Smooth muscle cell (in vitro differentiated cells): Measurements from ENCODE around the gene TNFRSF1B. TPM values are rescaled to one million over a fixed set of nuclear protein-coding genes. Genes with fewer than 3 reads are reported as not detected.

Source experiments
- DNase-seq: peaks from one replicate; lab custom pipeline; 2025; ENCODE audit not compliant: unreplicated experiment; lab: John Stamatoyannopoulos, UW
- H2AFZ ChIP-seq: fragments of 200-600 bp; sonication (generic); 2 replicates; pipeline ENCODE4 v1.6.0; 2016; ENCODE audit warnings: antibody characterized with exemption, low read depth, mild to moderate bottlenecking
- H3F3A ChIP-seq: fragments of 200-600 bp; sonication (generic); 2 replicates; pipeline ENCODE4 v1.6.0; 2017; ENCODE audit warnings: antibody characterized with exemption, low read depth
- H3K27ac ChIP-seq: fragments of 200-600 bp; sonication (generic); 2 replicates; pipeline ENCODE4 v1.5.1; 2016; ENCODE audit warnings: low read depth, mild to moderate bottlenecking
- H3K27me3 ChIP-seq: fragments of 200-600 bp; sonication (generic); 2 replicates; pipeline ENCODE4 v1.6.1; 2016; ENCODE audit warnings: low read depth, mild to moderate bottlenecking
- H3K36me3 ChIP-seq: fragments of 200-600 bp; sonication (generic); 2 replicates; pipeline ENCODE4 v1.5.1; 2016; ENCODE audit warnings: low read depth
- H3K4me1 ChIP-seq: fragments of 200-600 bp; sonication (generic); 2 replicates; pipeline ENCODE4 v1.5.1; 2016; ENCODE audit warnings: low read depth
- H3K4me2 ChIP-seq: fragments of 200-600 bp; sonication (generic); 2 replicates; pipeline ENCODE4 v1.6.0; 2016; ENCODE audit warnings: mild to moderate bottlenecking
- H3K4me3 ChIP-seq: fragments of 200-600 bp; sonication (generic); 2 replicates; pipeline ENCODE4 v1.5.1; 2016; ENCODE audit warnings: mild to moderate bottlenecking
- H3K79me2 ChIP-seq: fragments of 200-600 bp; sonication (generic); 2 replicates; pipeline ENCODE4 v1.6.0; 2016; ENCODE audit warnings: low read depth, mild to moderate bottlenecking
- H3K9ac ChIP-seq: fragments of 200-600 bp; sonication (generic); 2 replicates; pipeline ENCODE4 v1.6.0; 2016; ENCODE audit warnings: low read depth
- H3K9me3 ChIP-seq: fragments of 200-600 bp; sonication (generic); replicated peaks from 2 replicates; pipeline ENCODE4 v1.5.1; 2016; ENCODE audit warnings: low read depth
- H4K20me1 ChIP-seq: fragments of 200-600 bp; sonication (generic); 2 replicates; pipeline ENCODE4 v1.6.0; 2016; ENCODE audit warnings: low read depth
- WGBS: methylation state at CpG from one replicate; pipeline ENCODE4 v1.1.7; 2016; ENCODE audit warnings: low lambda C conversion rate; 5-methylcytosine and 5-hydroxymethylcytosine counted together
- polyA plus RNA-seq: library from polyadenylated mRNA; unstranded; fragments of >200 nt; fragmentation: Nextera tagmentation; extraction: Ambion mirVana; gene quantifications from 2 replicates; pipeline ENCODE4 v1.2.1, GENCODE V29; 2016
- total RNA-seq: library from RNA; depleted of rRNA; stranded (reverse); fragments of >200 nt; gene quantifications from 2 replicates; pipeline ENCODE4 v1.2.3, GENCODE V29; 2014
- TF ChIP-seq, protein P1 (sequence below): fragments of 200-600 bp; sonication (generic); IDR thresholded peaks from 2 replicates; pipeline ENCODE4 v1.5.1; 2017; ENCODE audit warnings: borderline replicate concordance, mild to moderate bottlenecking, antibody characterized with exemption; ENCODE audit not compliant: insufficient read depth, poor library complexity, severe bottlenecking

TNFRSF1B gene
- total RNA-seq (6.9 and 9.0 TPM in 2 replicates), polyA plus RNA-seq (14.8 and 20.3 TPM in 2 replicates)

DNA sequence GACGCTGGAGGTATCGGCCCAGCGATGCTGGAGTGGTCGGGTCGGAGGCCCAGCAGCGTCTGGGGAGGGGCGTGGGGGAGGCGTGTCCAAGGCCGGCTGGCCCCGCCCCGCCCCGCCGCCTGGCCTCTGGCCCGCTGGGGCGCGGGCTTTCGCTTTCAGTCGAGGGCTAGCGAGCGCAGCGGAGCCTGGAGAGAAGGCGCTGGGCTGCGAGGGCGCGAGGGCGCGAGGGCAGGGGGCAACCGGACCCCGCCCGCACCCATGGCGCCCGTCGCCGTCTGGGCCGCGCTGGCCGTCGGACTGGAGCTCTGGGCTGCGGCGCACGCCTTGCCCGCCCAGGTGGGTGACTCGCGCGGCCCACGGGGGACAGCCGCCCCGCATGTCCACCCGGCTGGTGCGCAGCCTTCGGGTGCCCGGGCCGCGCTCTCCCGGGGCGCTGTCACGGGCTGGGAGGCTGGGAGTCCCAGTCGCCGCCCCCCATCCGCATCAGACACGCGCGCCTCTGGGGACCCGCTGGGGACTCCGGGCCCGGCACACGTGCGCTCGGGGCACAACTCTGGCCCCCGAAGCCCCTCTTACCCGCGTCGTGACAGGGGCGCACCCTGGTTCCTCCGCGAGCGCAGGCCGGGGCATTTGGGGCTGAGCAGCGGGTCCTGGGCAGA is at the start of gene TNFRSF1B:
Gene TNFRSF1B, plus strand, starts transcription at position 158 of the 659 bp plus-strand sequence. Its CDS starts 101 bp downstream, at position 259.
- 19% methylated on average over 45 of the region's 79 CpGs for WGBS
- peak within 1 kb of the TSS; percentile 64 for H3K4me3 ChIP-seq
- H3K27me3 ChIP-seq = no peaks in the 10 kb centered on the region
- H3F3A ChIP-seq = no peaks in the 10 kb centered on the region
- DNase-seq = no peak
- H3K4me2 ChIP-seq = peak within 1 kb of the TSS; percentile 89
- H3K27ac ChIP-seq = no peak within 1 kb of the TSS
- no peaks in the 10 kb centered on the region for H3K36me3 ChIP-seq
- TF ChIP-seq, protein P1, sequence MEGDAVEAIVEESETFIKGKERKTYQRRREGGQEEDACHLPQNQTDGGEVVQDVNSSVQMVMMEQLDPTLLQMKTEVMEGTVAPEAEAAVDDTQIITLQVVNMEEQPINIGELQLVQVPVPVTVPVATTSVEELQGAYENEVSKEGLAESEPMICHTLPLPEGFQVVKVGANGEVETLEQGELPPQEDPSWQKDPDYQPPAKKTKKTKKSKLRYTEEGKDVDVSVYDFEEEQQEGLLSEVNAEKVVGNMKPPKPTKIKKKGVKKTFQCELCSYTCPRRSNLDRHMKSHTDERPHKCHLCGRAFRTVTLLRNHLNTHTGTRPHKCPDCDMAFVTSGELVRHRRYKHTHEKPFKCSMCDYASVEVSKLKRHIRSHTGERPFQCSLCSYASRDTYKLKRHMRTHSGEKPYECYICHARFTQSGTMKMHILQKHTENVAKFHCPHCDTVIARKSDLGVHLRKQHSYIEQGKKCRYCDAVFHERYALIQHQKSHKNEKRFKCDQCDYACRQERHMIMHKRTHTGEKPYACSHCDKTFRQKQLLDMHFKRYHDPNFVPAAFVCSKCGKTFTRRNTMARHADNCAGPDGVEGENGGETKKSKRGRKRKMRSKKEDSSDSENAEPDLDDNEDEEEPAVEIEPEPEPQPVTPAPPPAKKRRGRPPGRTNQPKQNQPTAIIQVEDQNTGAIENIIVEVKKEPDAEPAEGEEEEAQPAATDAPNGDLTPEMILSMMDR = no peak
- H3K9me3 ChIP-seq = no peaks in the 10 kb centered on the region
- no peak within 1 kb of the TSS for H2AFZ ChIP-seq
- H3K4me1 ChIP-seq = peaks cover 9% of the 10 kb centered on the region
- H3K9ac ChIP-seq = peak within 1 kb of the TSS; percentile 17
- peaks cover 1% of the 10 kb centered on the region for H3K79me2 ChIP-seq
- no peaks in the 10 kb centered on the region for H4K20me1 ChIP-seq

GRCh38 chr1:12121212-12122003 is 45.4 kb upstream of the TNFRSF1B start:
- H3K4me1 ChIP-seq = no peaks in the 10 kb centered on the region
- TF ChIP-seq, protein P1 = no peak
- H3K36me3 ChIP-seq = no peaks in the 10 kb centered on the region
- H3K4me3 ChIP-seq = no peak overlapping the region
- no peaks in the 10 kb centered on the region for H3K27me3 ChIP-seq
- H4K20me1 ChIP-seq = no peaks in the 10 kb centered on the region
- H3F3A ChIP-seq = no peaks in the 10 kb centered on the region
- no peak overlapping the region for H3K9ac ChIP-seq
- no peak overlapping the region for H3K4me2 ChIP-seq
- H3K79me2 ChIP-seq = no peaks in the 10 kb centered on the region
- H2AFZ ChIP-seq = no peak overlapping the region
- 91% methylated on average over 12 of the region's 12 CpGs for WGBS
- no peaks in the 10 kb centered on the region for H3K9me3 ChIP-seq
- no peak for DNase-seq
- H3K27ac ChIP-seq = no peak overlapping the region

- Histone ChIP-seq H3K27me3 (no peaks in the 10 kb centered on the region), H3F3A (no peaks in the 10 kb centered on the region), H3K4me2 (no peak overlapping the region), H3K4me3 (no peak overlapping the region), H2AFZ (no peak overlapping the region), H3K9me3 (no peaks in the 10 kb centered on the region), H3K9ac (no peak overlapping the region), H3K79me2 (no peaks in the 10 kb centered on the region), H3K27ac (no peak overlapping the region), H3K36me3 (no peaks in the 10 kb centered on the region), H3K4me1 (no peaks in the 10 kb centered on the region), H4K20me1 (no peaks in the 10 kb centered on the region)
- 85% methylated on average over 8 of the region's 8 CpGs for WGBS
- TF ChIP-seq, protein P1 = no peak
- no peak for DNase-seq
These were observed 43.6 kb upstream of the TNFRSF1B start for GRCh38 chr1:12123172-12123571.
